SK-N-SH (cell line): Measurements from ENCODE around the gene CHD5. TPM values are rescaled to one million over a fixed set of nuclear protein-coding genes. Genes with fewer than 3 reads are reported as not detected.

Source experiments
- CTCF ChIA-PET: fragments of 300-600, 350-600 bp; formaldehyde crosslinking; extraction: SDS; loops from one replicate; lab custom pipeline; 2021; lab: Yijun Ruan, JAX
- POLR2A ChIA-PET: fragments of 350-600 bp; sonication (Branson Sonifier 250); formaldehyde crosslinking; extraction: SDS; loops from one replicate; lab custom pipeline; 2020; ENCODE audit warnings: antibody characterized with exemption, inconsistent platforms; lab: Yijun Ruan, JAX
- DNase-seq: peaks from one replicate; pipeline ENCODE4 v3.0.0; 2012
- H2AFZ ChIP-seq: fragments of 200-600 bp; sonication (generic); 2 replicates; pipeline ENCODE4 v1.8.1; 2016; ENCODE audit warnings: antibody characterized with exemption, mild to moderate bottlenecking, low read depth
- H3F3A ChIP-seq: fragments of 200-600 bp; sonication (generic); replicated peaks from 2 replicates; pipeline ENCODE3; 2016; ENCODE audit warnings: antibody characterized with exemption, mild to moderate bottlenecking; ENCODE audit not compliant: insufficient read depth
- H3K27ac ChIP-seq, 2 experiments: fragments of 200-500 bp in 1 of 2; fragments of 200-600 bp in 1 of 2; sonication (Bioruptor generic) in 1 of 2; sonication (generic), shearing (Covaris generic) in 1 of 2; 2 replicates each; pipeline versions ENCODE4 v1.5.1 to v1.6.1; 2014 to 2016; ENCODE audit warnings: low read depth in 2 of 2, inconsistent platforms in 1 of 2, low read length in 1 of 2, mild to moderate bottlenecking in 1 of 2, mixed read lengths in 1 of 2
- H3K27me3 ChIP-seq: fragments of 200-600 bp; sonication (generic), shearing (Covaris generic); 2 replicates; pipeline ENCODE4 v1.6.1; 2016; ENCODE audit warnings: mixed run types; ENCODE audit not compliant: insufficient read depth
- H3K36me3 ChIP-seq, 2 experiments: fragments of 200-500 bp in 1 of 2; fragments of 200-600 bp in 1 of 2; sonication (Bioruptor generic) in 1 of 2; sonication (generic) in 1 of 2; replicated peaks in 1 of 2; 2 replicates each; pipeline versions ENCODE3 to v1.5.1; 2014 to 2016; ENCODE audit warnings: low read length in 1 of 2, mild to moderate bottlenecking in 1 of 2; ENCODE audit not compliant: insufficient read depth in 2 of 2, control insufficient read depth in 1 of 2
- H3K4me1 ChIP-seq, 2 experiments: fragments of 200-500 bp in 1 of 2; fragments of 200-600 bp in 1 of 2; sonication (Bioruptor generic) in 1 of 2; sonication (generic), shearing (Covaris generic) in 1 of 2; 2 replicates each; pipeline versions ENCODE4 v1.5.1 to v1.6.1; 2014 to 2016; ENCODE audit warnings: low read depth in 1 of 2, low read length in 1 of 2, mixed run types in 1 of 2; ENCODE audit not compliant: insufficient read depth in 2 of 2, control insufficient read depth in 1 of 2
- H3K4me2 ChIP-seq: fragments of 200-600 bp; sonication (generic), shearing (Covaris generic); 2 replicates; pipeline ENCODE4 v1.6.1; 2017; ENCODE audit warnings: mixed run types
- H3K4me3 ChIP-seq, 2 experiments: fragments of 200-500 bp in 1 of 2; fragments of 200-600 bp in 1 of 2; sonication (Bioruptor generic) in 1 of 2; sonication (generic), shearing (Covaris generic) in 1 of 2; 2 replicates each; pipeline versions ENCODE4 v1.5.1 to v1.8.1; 2014 to 2016; ENCODE audit warnings: low read depth in 2 of 2, inconsistent platforms in 1 of 2, low read length in 1 of 2, mild to moderate bottlenecking in 1 of 2, mixed read lengths in 1 of 2, moderate library complexity in 1 of 2
- H3K79me2 ChIP-seq: fragments of 200-600 bp; sonication (generic); 2 replicates; pipeline ENCODE4 v1.8.1; 2017; ENCODE audit warnings: mild to moderate bottlenecking; ENCODE audit not compliant: insufficient read depth
- H3K9ac ChIP-seq: fragments of 200-600 bp; sonication (generic); 2 replicates; pipeline ENCODE4 v1.6.1; 2017; ENCODE audit warnings: mixed run types
- H3K9me2 ChIP-seq: fragments of 200-600 bp; sonication (generic); 2 replicates; pipeline ENCODE4 v1.6.1; 2017; ENCODE audit warnings: mixed run types
- H3K9me3 ChIP-seq: fragments of 200-600 bp; sonication (generic); 2 replicates; pipeline ENCODE4 v1.6.1; 2017; ENCODE audit warnings: mixed run types, mild to moderate bottlenecking, moderate library complexity
- H4K20me1 ChIP-seq: fragments of 200-600 bp; sonication (generic); 2 replicates; pipeline ENCODE4 v1.6.1; 2017; ENCODE audit warnings: mild to moderate bottlenecking, mixed run types; ENCODE audit not compliant: insufficient read depth
- CHD2 ChIP-seq: fragments of 150-350 bp; IDR thresholded peaks from 2 replicates; pipeline ENCODE4 v1.6.1; 2018; ENCODE audit warnings: low read length; ENCODE audit not compliant: partially characterized antibody
- EZH2phosphoT487 ChIP-seq: fragments of 200-600 bp; sonication (generic); IDR thresholded peaks from 2 replicates; pipeline ENCODE4 v1.6.1; 2017; ENCODE audit warnings: low read depth, mixed run types, mild to moderate bottlenecking, antibody characterized with exemption, moderate library complexity, borderline replicate concordance
- FOXM1 ChIP-seq: IDR thresholded peaks from 2 replicates; pipeline ENCODE4 v1.4.0; 2012; ENCODE audit warnings: low read depth, mild to moderate bottlenecking
- GATA2 ChIP-seq: sonication (generic); formaldehyde crosslinking; IDR thresholded peaks from 2 replicates; pipeline ENCODE4 v1.5.0; 2020; ENCODE audit warnings: mild to moderate bottlenecking, missing genetic modification reagents
- IRF3 ChIP-seq: fragments of 150-350 bp; IDR thresholded peaks from 2 replicates; pipeline ENCODE4 v1.6.1; 2016; ENCODE audit warnings: mild to moderate bottlenecking, low read depth, low read length
- MEF2A ChIP-seq: IDR thresholded peaks from 2 replicates; pipeline ENCODE4 v1.4.0; 2012; ENCODE audit warnings: low read depth, borderline replicate concordance
- NFIC ChIP-seq: IDR thresholded peaks from 2 replicates; pipeline ENCODE4 v1.4.0; 2012; ENCODE audit warnings: borderline replicate concordance
- NRF1 ChIP-seq: IDR thresholded peaks from 2 replicates; pipeline ENCODE4 v1.6.1; 2012; ENCODE audit warnings: low read depth, mild to moderate bottlenecking, low read length
- RAD21 ChIP-seq: IDR thresholded peaks from 2 replicates; pipeline ENCODE4 v1.6.1; 2012; ENCODE audit warnings: mild to moderate bottlenecking, low read length
- RXRA ChIP-seq: IDR thresholded peaks from 2 replicates; pipeline ENCODE4 v1.4.0; 2012; ENCODE audit warnings: low read depth, mild to moderate bottlenecking, borderline replicate concordance
- SIN3A ChIP-seq: IDR thresholded peaks from 2 replicates; pipeline ENCODE4 v1.6.1; 2012; ENCODE audit warnings: low read depth, mild to moderate bottlenecking, low read length, moderate library complexity, borderline replicate concordance
- TEAD4 ChIP-seq: IDR thresholded peaks from 2 replicates; pipeline ENCODE4 v1.4.0; 2012; ENCODE audit warnings: mild to moderate bottlenecking, borderline replicate concordance; ENCODE audit not compliant: insufficient read depth
- USF2 ChIP-seq: fragments of 150-350 bp; IDR thresholded peaks from 2 replicates; pipeline ENCODE4 v1.6.1; 2017; ENCODE audit warnings: antibody characterized with exemption, low read length, low read depth, borderline replicate concordance
- YY1 ChIP-seq: IDR thresholded peaks from 2 replicates; pipeline ENCODE4 v1.4.0; 2012; ENCODE audit warnings: low read depth, mild to moderate bottlenecking
- WGBS: methylation state at CpG from one replicate; pipeline ENCODE4 v1.1.6; 2017; ENCODE audit warnings: low lambda C conversion rate; 5-methylcytosine and 5-hydroxymethylcytosine counted together
- polyA plus RNA-seq, 3 experiments: library from polyadenylated mRNA; depleted of rRNA; stranded (reverse); fragments of >200 nt; gene quantifications; 2 replicates each; pipeline ENCODE4 v1.2.3, GENCODE V29; 2012
- TF ChIP-seq, protein P1 (sequence below): IDR thresholded peaks from 2 replicates; pipeline ENCODE4 v1.4.0; 2012; ENCODE audit warnings: low read depth, borderline replicate concordance
- TF ChIP-seq, protein P2 (sequence below): IDR thresholded peaks from 2 replicates; pipeline ENCODE4 v1.4.0; 2012; ENCODE audit warnings: low read depth, borderline replicate concordance
- TF ChIP-seq, protein P3 (sequence below): IDR thresholded peaks from 2 replicates; pipeline ENCODE4; 2012

Gene CHD5
- polyA plus RNA-seq, 1 of the 3 experiments (the other 2 are of a cell fraction) = 0.26 TPM

DNA sequence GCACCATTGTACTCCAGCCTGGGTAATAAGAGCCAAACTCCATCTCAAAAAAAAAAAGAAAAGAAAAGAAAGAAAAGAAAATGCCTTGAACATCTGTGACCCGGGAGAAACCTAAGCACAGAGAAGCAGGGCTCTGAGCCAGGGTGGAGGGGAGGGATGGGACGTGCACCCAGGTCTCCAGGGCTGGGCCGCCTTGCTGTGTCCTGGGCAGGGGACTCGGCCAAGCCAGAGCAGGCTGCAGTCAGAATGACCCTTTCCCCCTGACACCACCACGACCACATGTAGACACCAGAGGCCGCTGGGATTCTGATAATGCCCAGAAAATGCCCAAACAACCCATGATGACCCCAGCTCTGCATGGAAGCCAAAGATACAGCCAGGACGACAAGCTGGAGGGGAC is 17.8 kb downstream of the CHD5 start:
- ChIA-PET POLR2A (no interaction called here), CTCF (interaction anchor here (0.9 to 3.3 kb wide), 8 partner anchors 9 to 127 kb away, joined by 3 to 18 read pairs (median 4); no protein-coding TSS in a partner anchor)
- no peak for DNase-seq
- H3K4me3 ChIP-seq = no peak overlapping the region
- no peaks in the 10 kb centered on the region for H3K36me3 ChIP-seq
- TF ChIP-seq NRF1 (no peak), USF2 (no peak), IRF3 (no peak), NFIC (no peak), RAD21 (no peak), SIN3A (no peak), GATA2 (CRISPR knock-in tag) (no peak), YY1 (no peak), RXRA (no peak), FOXM1 (no peak), EZH2phosphoT487 (no peak), CHD2 (no peak), MEF2A (no peak), TEAD4 (no peak)
- TF ChIP-seq, protein P1, sequence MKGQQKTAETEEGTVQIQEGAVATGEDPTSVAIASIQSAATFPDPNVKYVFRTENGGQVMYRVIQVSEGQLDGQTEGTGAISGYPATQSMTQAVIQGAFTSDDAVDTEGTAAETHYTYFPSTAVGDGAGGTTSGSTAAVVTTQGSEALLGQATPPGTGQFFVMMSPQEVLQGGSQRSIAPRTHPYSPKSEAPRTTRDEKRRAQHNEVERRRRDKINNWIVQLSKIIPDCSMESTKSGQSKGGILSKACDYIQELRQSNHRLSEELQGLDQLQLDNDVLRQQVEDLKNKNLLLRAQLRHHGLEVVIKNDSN = no peak
- TF ChIP-seq, protein P2, sequence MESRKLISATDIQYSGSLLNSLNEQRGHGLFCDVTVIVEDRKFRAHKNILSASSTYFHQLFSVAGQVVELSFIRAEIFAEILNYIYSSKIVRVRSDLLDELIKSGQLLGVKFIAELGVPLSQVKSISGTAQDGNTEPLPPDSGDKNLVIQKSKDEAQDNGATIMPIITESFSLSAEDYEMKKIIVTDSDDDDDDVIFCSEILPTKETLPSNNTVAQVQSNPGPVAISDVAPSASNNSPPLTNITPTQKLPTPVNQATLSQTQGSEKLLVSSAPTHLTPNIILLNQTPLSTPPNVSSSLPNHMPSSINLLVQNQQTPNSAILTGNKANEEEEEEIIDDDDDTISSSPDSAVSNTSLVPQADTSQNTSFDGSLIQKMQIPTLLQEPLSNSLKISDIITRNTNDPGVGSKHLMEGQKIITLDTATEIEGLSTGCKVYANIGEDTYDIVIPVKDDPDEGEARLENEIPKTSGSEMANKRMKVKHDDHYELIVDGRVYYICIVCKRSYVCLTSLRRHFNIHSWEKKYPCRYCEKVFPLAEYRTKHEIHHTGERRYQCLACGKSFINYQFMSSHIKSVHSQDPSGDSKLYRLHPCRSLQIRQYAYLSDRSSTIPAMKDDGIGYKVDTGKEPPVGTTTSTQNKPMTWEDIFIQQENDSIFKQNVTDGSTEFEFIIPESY = no peak
- TF ChIP-seq, protein P3, sequence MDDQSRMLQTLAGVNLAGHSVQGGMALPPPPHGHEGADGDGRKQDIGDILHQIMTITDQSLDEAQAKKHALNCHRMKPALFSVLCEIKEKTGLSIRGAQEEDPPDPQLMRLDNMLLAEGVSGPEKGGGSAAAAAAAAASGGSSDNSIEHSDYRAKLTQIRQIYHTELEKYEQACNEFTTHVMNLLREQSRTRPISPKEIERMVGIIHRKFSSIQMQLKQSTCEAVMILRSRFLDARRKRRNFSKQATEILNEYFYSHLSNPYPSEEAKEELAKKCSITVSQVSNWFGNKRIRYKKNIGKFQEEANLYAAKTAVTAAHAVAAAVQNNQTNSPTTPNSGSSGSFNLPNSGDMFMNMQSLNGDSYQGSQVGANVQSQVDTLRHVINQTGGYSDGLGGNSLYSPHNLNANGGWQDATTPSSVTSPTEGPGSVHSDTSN = no peak
- no peaks in the 10 kb centered on the region for H3K9me3 ChIP-seq
- no peak overlapping the region for H2AFZ ChIP-seq
- no peaks in the 10 kb centered on the region for H3F3A ChIP-seq
- no peak overlapping the region for H3K4me2 ChIP-seq
- H3K27me3 ChIP-seq = no peaks in the 10 kb centered on the region
- peak overlapping the region in 1 of 2 experiments; percentile 20; a peak in 1 of 4 replicates for H3K27ac ChIP-seq
- peaks cover 0 to 44% of the 10 kb centered on the region in 2 experiments; a peak in 1 of 4 replicates for H3K4me1 ChIP-seq
- no peaks in the 10 kb centered on the region for H3K79me2 ChIP-seq
- H4K20me1 ChIP-seq = no peaks in the 10 kb centered on the region
- 58% methylated on average over 4 of the region's 7 CpGs for WGBS
- H3K9ac ChIP-seq = no peak overlapping the region
- no peaks in the 10 kb centered on the region for H3K9me2 ChIP-seq
